GM12872 (cell line): ENCODE results near the gene CD14.

Experiments used
- TF ChIP-seq, protein P1 (sequence below): IDR thresholded peaks from 3 replicates; pipeline ENCODE4 v1.5.1; 2011; ENCODE audit warnings: low read depth, mild to moderate bottlenecking, low read length, moderate library complexity; ENCODE audit not compliant: insufficient read depth

Gene CD14

DNA sequence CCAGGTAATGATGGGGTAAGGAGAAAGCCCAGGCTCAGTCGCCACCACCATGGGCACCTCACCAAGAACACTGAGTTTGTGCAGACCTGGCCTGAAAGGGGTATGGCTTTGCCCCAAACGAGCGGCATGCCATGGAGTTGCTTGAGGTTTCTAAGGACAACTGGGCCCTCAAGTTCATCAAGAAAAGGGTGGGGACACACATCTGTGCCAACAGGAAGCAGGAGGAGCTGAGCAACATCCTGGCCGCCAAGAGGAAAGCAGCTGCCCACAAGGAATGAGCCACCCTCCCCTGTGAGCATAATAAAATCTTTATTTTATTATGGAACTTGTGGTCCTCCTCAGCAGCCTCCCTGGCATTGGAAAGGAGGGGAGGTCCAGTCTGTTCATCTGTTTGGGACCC, 23.8 kb downstream of the CD14 start:
- TF ChIP-seq, protein P1, sequence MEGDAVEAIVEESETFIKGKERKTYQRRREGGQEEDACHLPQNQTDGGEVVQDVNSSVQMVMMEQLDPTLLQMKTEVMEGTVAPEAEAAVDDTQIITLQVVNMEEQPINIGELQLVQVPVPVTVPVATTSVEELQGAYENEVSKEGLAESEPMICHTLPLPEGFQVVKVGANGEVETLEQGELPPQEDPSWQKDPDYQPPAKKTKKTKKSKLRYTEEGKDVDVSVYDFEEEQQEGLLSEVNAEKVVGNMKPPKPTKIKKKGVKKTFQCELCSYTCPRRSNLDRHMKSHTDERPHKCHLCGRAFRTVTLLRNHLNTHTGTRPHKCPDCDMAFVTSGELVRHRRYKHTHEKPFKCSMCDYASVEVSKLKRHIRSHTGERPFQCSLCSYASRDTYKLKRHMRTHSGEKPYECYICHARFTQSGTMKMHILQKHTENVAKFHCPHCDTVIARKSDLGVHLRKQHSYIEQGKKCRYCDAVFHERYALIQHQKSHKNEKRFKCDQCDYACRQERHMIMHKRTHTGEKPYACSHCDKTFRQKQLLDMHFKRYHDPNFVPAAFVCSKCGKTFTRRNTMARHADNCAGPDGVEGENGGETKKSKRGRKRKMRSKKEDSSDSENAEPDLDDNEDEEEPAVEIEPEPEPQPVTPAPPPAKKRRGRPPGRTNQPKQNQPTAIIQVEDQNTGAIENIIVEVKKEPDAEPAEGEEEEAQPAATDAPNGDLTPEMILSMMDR, result no peak

DNA sequence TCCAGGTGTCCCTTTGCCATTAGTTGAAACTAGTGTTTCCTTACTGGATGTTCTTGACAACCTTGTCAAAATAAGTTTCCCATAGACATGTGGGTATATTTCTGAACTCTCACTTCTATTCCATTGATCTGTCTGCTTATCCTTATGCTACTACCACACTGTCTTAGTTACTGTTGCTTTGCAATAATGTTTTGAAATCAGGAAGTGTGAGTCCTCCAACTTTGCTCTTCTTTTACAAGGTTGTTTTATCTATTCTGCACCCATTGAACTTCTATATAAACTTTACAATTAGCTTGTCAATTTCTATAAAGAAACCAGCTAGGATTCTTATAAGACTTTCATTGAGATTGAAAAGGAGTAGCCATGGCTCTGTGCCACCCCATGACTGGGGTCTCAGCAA, 24.3 kb downstream of the CD14 start:
- TF ChIP-seq, protein P1, result no peak

DNA sequence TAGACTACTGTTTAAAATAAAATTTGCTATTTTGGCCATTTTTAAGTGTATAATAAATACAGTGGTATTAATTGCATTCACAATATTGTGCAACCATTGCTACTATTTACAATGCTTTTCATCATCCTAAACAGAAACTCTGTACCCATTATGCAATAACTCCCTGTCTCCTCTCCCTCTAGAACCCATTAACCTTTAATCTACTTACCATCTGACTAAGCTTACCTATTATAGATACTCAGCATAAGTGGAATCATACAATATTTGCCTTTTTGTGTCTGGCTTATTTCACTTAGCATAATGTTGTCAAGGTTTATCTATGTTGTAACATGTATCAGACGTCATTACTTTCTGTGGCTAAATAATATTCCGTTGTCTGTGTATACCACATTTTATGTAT, 25.9 kb downstream of the CD14 start:
- TF ChIP-seq, protein P1, result no peak

DNA sequence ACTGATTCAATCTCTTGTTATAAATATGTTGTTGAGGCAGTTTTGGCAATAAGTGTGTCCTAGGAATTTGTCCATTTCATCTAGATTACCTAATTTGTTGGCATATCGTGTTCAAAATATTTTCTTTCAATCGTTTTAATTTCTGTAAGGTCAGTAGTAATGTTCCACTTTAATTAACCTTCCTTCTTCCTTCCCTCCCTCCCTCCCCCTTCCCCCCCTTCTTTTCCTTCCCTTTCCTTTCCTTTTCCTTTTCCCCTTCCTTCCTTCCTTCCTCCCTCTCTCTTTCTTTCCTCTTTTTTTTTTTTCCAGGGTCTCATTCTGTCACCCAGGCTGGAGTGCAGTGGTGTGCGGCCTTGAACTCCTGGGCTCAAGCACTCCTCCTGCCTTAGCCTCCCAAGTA, 27.1 kb downstream of the CD14 start:
- TF ChIP-seq, protein P1, result no peak

DNA sequence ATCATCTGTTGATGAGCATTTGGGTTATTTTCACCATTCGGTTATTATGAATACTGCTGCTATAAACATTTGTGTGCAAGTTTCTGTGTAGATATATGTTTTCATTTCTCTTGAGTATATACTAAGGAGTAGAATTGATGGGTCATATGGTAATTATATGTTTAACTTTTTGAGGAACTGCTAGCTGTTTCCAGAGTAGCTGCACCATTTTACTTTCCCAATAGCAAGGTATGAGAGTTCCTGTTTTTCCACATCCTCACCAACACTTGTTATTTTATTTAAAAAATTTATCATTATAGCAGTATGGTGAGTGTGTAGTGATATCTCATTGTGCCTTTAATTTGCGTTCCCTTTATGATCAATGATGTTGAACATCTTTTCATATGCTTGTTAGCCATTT, 29.2 kb downstream of the CD14 start:
- TF ChIP-seq, protein P1, result no peak

DNA sequence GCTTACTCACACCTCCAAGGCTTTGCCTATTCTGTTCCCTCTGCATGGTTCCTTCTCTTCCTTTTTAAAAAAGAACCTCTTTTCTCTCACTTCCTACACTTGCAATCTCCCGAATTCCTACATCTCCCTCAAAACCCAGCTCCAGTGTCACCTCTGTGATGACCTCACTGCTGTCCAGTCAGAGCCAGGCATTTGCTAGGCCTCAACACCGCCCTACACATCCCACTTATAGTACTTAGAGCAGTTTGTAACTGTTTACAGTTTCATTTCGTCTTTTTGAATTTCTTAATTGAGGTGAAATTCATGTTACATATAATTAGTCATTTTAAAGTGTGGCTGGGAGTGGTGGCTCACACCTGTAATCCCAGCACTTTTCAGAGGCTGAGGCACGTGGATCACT, 30.8 kb downstream of the CD14 start:
- TF ChIP-seq, protein P1, result no peak

DNA sequence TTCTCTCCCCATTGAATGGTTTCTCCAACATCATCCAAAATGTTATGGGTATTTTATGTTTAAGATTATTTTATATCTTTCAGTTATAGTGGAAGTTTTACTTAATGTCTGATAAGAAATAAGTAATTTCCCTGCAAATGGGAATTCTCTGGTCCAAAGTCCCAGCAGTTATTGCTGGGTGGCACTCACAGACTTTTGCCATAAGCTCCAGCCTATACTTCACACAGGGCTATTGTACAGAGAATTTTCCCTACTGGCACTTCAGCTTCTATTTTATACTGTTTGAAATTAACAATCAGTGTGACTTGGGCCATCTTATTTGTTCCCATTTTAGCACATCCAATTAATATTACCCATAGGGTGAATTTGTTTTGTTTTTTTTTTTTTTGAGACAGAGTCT, 32.9 kb downstream of the CD14 start:
- TF ChIP-seq, protein P1, result no peak

DNA sequence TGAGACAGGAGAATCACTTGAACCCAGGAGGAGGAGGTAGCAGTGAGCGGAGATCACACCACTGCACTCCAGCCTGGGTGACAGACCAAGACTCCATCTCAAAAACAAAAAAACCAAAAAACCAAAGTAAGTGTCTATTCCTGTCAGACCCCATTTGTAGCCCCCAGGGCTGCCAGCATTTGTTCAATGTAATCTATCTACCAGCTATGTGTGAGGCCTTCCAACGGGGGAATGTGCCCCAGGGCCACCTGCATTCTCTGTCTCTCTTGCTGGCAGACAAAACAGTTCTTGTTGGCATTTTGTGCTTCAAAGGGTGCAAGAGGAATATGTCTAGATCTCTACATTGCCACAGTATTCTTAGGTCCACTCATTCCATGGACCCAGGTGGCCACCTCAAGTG, 34.1 kb downstream of the CD14 start:
- TF ChIP-seq, protein P1, result no peak
